T-helper 2 cell treated with Interferon-gamma antibody and Interleukin-4, amounts not matched to agents 5 μg/mL and 100 μg/mL, for 36 hours (primary cell): ENCODE measurements around the gene ANKS1B.
"Not testable (repeated sequence)": the region's sequence is repeated elsewhere in the genome, so short reads cannot be mapped to it uniquely, and the experiment has no call there.

Source experiments
- DNase-seq: peaks from one replicate; pipeline ENCODE4 v3.0.0; 2021; ENCODE audit warnings: low spot score
- H3K27ac Mint-ChIP-seq: one replicate; pipeline ENCODE4 v1.8.0; 2021; ENCODE audit warnings: mild to moderate bottlenecking, mixed read lengths
- H3K27me3 Mint-ChIP-seq: one replicate; pipeline ENCODE4 v1.8.0; 2021; ENCODE audit warnings: low read depth, mixed read lengths
- H3K36me3 Mint-ChIP-seq: one replicate; pipeline ENCODE4 v1.8.0; 2021; ENCODE audit warnings: low read depth, mixed read lengths
- H3K4me1 Mint-ChIP-seq: one replicate; pipeline ENCODE4 v1.8.0; 2021; ENCODE audit warnings: low read depth, mixed read lengths
- H3K4me3 Mint-ChIP-seq: one replicate; pipeline ENCODE4 v1.8.0; 2022; ENCODE audit warnings: mild to moderate bottlenecking, moderate library complexity, mixed read lengths
- H3K9me3 Mint-ChIP-seq: one replicate; pipeline ENCODE4 v1.8.0; 2021; ENCODE audit warnings: mixed read lengths

The ANKS1B gene

DNA sequence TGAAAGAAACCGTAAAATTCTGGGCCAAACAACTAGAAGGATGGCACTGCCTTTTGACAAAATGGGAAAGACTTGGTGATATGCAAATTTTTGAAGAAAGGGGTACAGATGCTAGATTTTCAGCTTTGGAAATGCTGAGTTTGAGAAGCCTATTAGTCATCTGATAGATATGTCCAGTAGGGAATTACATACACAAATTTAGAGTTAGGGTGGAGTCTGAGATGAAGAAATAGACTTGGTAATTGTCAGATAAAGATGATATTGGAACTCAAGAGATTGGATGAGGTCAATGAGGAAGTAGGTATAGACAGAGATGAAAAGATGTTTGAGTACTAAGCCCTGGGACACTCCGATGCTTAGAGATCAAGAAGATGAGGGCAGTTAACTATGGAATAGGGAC, 184.1 kb downstream of the ANKS1B start:
- Mint-ChIP-seq H3K36me3 (no peaks in the 10 kb centered on the region), H3K4me1 (no peaks in the 10 kb centered on the region), H3K9me3 (no peaks in the 10 kb centered on the region), H3K27me3 (no peaks in the 10 kb centered on the region), H3K4me3 (no peak overlapping the region), H3K27ac (no peak overlapping the region)
- DNase-seq, result no peak

DNA sequence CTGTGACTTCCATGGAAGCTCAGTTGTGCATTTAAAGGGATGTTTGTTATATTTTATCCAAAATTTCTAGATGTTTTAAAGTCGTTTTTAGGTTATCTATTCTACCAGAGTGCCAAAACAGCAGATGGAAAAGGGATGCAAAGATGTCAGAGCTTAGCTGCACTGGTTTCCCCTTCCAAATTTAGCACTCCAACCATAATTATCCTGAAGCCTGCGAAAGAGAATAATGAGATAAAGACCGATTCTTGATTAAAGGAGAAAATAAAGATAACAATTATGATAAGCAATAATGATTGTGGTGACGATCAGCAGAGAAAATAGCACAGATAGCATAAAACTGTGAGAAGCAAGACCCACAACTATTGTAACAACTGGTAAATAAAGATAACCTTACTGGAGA, 186.8 kb downstream of the ANKS1B start:
- H3K27me3 Mint-ChIP-seq, H3K4me1 Mint-ChIP-seq, DNase-seq, H3K27ac Mint-ChIP-seq, H3K36me3 Mint-ChIP-seq, H3K9me3 Mint-ChIP-seq, H3K4me3 Mint-ChIP-seq: not testable (repeated sequence)

DNA sequence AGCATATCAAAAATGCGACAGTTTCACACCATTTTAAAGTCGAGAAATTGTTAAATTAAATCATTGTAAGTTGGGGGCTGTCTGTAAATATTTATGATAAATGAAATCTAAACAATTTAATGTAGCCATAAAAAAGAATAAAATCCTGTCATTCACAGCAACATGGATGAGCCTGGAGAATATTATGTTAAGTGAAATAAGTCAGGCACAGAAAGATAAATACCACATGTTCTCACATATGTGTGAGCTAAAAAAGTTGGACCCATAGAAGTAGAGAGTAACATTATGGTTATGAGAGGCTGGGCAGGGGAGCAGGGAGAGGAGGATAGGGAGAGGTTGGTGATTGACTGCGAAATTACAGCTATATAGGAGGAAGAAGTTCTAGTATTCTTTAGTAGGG, 201.3 kb downstream of the ANKS1B start:
- Mint-ChIP-seq H3K4me1 (no peaks in the 10 kb centered on the region), H3K36me3 (no peaks in the 10 kb centered on the region), H3K27ac (no peak overlapping the region), H3K9me3 (no peaks in the 10 kb centered on the region), H3K4me3 (no peak overlapping the region), H3K27me3 (no peaks in the 10 kb centered on the region)
- no peak for DNase-seq

DNA sequence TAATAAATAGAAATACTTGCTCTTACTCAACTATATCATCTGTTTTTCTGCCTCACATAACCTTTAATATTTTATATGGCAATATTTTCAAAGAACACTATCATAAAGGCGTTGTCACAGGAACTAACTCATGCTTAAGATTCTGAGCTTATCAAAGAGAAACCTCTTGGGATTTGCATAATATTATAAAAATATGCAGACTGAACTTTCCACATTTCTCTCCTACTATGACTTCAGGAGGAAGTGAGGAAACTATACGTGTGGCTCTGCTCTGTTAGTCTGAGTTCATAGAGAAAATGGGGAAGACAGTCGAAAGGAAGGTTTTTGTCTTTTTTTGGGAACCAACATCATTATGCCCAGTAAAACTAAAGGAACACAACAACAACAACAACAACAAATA, 212.5 kb downstream of the ANKS1B start:
- no peaks in the 10 kb centered on the region for H3K36me3 Mint-ChIP-seq
- no peaks in the 10 kb centered on the region for H3K4me1 Mint-ChIP-seq
- no peak overlapping the region for H3K27ac Mint-ChIP-seq
- H3K4me3 Mint-ChIP-seq, result no peak overlapping the region
- no peaks in the 10 kb centered on the region for H3K9me3 Mint-ChIP-seq
- no peaks in the 10 kb centered on the region for H3K27me3 Mint-ChIP-seq
- DNase-seq, result no peak

GRCh38 chr12:99771659-99772058, 213.1 kb downstream of the ANKS1B start:
- Mint-ChIP-seq H3K9me3 (no peaks in the 10 kb centered on the region), H3K36me3 (no peaks in the 10 kb centered on the region), H3K4me1 (no peaks in the 10 kb centered on the region), H3K27ac (no peak overlapping the region), H3K4me3 (no peak overlapping the region), H3K27me3 (no peaks in the 10 kb centered on the region)
- no peak for DNase-seq

DNA sequence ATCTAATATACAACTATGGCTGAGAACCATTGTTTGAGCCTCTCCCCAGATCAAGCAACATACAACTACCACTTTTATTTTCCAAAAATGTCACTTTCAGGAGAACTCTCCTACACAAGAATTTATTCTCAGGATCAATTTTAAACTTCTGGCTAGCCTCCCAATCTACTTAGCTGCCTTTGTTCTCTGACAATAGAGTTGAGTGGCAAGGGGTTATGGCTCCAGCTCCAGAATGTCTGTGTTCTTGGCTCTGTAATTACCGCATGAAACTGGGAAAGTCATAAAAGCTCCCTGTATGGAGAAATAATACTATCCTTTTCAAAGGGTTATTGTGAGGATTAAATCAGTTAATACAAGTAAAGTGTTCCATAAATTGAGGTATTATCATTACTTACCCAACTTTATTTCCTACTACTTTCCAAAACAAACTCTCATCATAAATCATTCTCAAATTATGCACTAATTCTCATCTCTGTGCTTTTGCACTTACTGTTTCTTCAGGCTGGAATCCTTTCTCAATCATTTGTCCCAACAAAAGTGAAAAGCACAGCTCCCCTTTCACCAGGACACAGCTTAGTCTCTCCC, 215.2 kb downstream of the ANKS1B start:
- no peaks in the 10 kb centered on the region for H3K27me3 Mint-ChIP-seq
- no peak for DNase-seq
- no peaks in the 10 kb centered on the region for H3K9me3 Mint-ChIP-seq
- no peak overlapping the region for H3K4me3 Mint-ChIP-seq
- no peaks in the 10 kb centered on the region for H3K4me1 Mint-ChIP-seq
- H3K27ac Mint-ChIP-seq, result no peak overlapping the region
- H3K36me3 Mint-ChIP-seq, result no peaks in the 10 kb centered on the region

DNA sequence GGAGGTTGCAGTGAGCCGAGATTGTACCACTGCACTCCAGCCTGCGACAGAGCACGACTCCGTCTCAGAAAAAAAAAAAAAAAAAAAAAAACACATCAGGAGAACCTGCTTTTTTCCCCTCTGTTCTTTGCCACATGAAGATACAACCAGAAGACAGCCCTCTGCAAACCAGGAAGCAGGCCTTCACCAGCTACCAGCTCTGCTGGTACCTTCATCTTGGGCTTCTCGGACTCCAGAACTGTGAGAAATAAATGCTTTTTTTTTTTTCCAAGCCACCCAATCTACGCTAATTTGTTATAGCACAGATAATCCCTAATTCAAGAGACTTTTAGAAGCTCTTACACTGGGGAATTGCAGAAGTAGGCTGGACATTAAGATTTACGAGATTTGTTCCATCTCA, 216.0 kb downstream of the ANKS1B start:
- DNase-seq, result no peak
- no peak overlapping the region for H3K27ac Mint-ChIP-seq
- H3K9me3 Mint-ChIP-seq, result no peaks in the 10 kb centered on the region
- H3K4me1 Mint-ChIP-seq, result no peaks in the 10 kb centered on the region
- no peak overlapping the region for H3K4me3 Mint-ChIP-seq
- H3K36me3 Mint-ChIP-seq, result no peaks in the 10 kb centered on the region
- H3K27me3 Mint-ChIP-seq, result no peaks in the 10 kb centered on the region

- no peak overlapping the region for H3K27ac Mint-ChIP-seq
- no peaks in the 10 kb centered on the region for H3K9me3 Mint-ChIP-seq
- no peak for DNase-seq
- H3K27me3 Mint-ChIP-seq, result no peaks in the 10 kb centered on the region
- no peaks in the 10 kb centered on the region for H3K36me3 Mint-ChIP-seq
- H3K4me1 Mint-ChIP-seq, result no peaks in the 10 kb centered on the region
- H3K4me3 Mint-ChIP-seq, result no peak overlapping the region
These were observed 216.9 kb downstream of the ANKS1B start for GRCh38 chr12:99767809-99768208.

- no peak overlapping the region for H3K4me3 Mint-ChIP-seq
- H3K4me1 Mint-ChIP-seq, result no peaks in the 10 kb centered on the region
- H3K27me3 Mint-ChIP-seq, result no peaks in the 10 kb centered on the region
- H3K36me3 Mint-ChIP-seq, result no peaks in the 10 kb centered on the region
- H3K27ac Mint-ChIP-seq, result no peak overlapping the region
- no peaks in the 10 kb centered on the region for H3K9me3 Mint-ChIP-seq
- no peak for DNase-seq
These were observed 218.3 kb downstream of the ANKS1B start for GRCh38 chr12:99766408-99766807.

DNA sequence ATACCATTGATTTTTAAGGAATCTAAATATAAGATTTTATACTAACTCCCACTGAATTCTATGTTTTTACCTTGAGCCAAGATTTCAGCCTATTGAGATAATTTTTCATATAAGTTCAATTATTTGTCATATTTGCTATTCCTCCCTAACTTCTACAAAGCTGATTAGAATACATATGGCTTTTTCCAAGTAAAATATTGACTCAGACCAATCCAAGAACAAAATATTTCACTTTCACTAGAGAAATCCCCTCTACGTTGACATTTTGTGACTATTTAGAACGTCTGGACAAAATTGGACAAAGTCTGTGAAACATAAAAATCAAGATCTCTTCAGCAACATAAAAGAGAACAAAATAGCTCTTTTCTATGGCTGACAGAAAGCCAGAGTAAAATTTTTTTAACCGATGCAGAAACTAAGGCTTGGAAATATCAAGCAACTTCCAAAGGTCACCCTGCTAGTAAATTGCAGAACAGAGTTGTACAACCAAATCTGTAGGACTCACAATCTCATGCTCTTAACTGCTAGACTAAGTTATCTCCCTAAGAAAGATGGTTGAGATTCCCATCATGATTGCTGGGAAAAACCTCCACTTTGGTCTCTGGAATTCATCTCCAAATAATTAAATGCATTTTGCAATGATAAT, 219.1 kb downstream of the ANKS1B start:
- no peak overlapping the region for H3K4me3 Mint-ChIP-seq
- DNase-seq, result no peak
- no peak overlapping the region for H3K27ac Mint-ChIP-seq
- H3K9me3 Mint-ChIP-seq, result no peaks in the 10 kb centered on the region
- H3K4me1 Mint-ChIP-seq, result no peaks in the 10 kb centered on the region
- no peaks in the 10 kb centered on the region for H3K36me3 Mint-ChIP-seq
- H3K27me3 Mint-ChIP-seq, result no peaks in the 10 kb centered on the region

GRCh38 chr12:99759444-99759843, 225.3 kb downstream of the ANKS1B start:
- Mint-ChIP-seq H3K4me3 (no peak overlapping the region), H3K27me3 (no peaks in the 10 kb centered on the region), H3K4me1 (no peaks in the 10 kb centered on the region), H3K9me3 (peaks cover 7% of the 10 kb centered on the region), H3K27ac (no peak overlapping the region), H3K36me3 (no peaks in the 10 kb centered on the region)
- no peak for DNase-seq

DNA sequence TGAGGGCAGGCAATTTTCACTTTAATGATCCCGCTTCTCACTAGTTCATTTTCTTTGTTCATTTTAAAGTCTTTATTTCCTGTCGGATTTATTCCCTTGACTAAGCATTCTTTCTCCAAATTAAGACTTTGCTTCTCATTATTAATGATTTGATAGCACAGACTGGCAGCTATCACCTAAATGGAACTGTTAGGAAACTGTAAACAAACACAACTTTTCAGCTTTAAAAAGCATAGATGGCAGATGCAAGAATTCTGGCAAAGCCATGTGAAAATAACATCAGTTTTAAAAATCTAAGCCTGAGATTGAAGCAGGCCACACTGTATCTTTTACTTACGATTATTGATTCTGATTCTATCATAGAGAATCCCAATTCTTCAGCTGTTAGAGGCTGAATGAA, 225.7 kb downstream of the ANKS1B start:
- Mint-ChIP-seq H3K27ac (no peak overlapping the region), H3K4me3 (no peak overlapping the region), H3K9me3 (peaks cover 10% of the 10 kb centered on the region), H3K27me3 (no peaks in the 10 kb centered on the region), H3K4me1 (no peaks in the 10 kb centered on the region), H3K36me3 (no peaks in the 10 kb centered on the region)
- no peak for DNase-seq

DNA sequence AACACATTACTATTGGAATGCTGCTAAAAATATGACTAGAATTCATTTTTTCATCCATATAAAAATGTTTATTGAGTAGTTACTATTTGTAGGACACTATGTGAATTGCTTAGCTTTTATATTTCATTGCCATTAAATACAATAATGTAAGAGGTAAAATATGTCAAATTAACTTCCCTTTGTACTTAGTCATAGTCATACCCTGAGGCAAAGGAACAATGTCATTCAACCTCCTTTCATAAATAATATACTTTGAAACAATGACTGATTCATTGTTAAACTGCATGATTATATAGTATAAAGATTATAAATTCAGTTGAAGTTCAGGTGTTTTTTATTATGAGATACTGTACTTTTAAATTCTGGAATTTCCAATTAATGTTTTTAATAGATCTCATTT, 232.0 kb downstream of the ANKS1B start:
- H3K27me3 Mint-ChIP-seq, result no peaks in the 10 kb centered on the region
- H3K9me3 Mint-ChIP-seq, result peaks cover 12% of the 10 kb centered on the region
- no peaks in the 10 kb centered on the region for H3K4me1 Mint-ChIP-seq
- H3K36me3 Mint-ChIP-seq, result no peaks in the 10 kb centered on the region
- no peak overlapping the region for H3K27ac Mint-ChIP-seq
- DNase-seq, result no peak
- no peak overlapping the region for H3K4me3 Mint-ChIP-seq

DNA sequence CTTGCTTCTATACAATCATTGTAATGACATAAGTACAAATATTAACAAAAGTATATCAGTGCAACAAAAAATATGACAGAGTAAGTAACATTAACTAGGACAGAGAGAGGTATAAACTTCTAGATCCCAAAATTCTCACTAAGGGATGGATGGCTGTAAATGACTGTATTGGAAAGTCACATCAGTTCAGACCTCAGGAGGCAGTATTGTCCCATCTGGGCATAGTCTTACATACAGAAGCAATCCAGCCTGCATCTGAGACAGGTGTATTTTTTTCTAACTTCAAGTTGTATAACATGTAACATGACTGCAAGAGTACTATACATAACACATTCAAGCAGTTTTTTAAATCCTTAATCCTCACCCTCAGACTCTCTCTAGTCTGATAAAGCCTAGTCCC, 238.2 kb downstream of the ANKS1B start:
- Mint-ChIP-seq H3K36me3 (no peaks in the 10 kb centered on the region), H3K27me3 (no peaks in the 10 kb centered on the region), H3K9me3 (no peaks in the 10 kb centered on the region), H3K4me1 (no peaks in the 10 kb centered on the region), H3K27ac (no peak overlapping the region), H3K4me3 (no peak overlapping the region)
- no peak for DNase-seq

GRCh38 chr12:99745895-99746294, 238.8 kb downstream of the ANKS1B start:
- DNase-seq, result no peak

More at GRCh38 chr12:99745895-99746294, 238.8 kb downstream of the ANKS1B start:
- H3K4me3 Mint-ChIP-seq, result no peak overlapping the region
- H3K4me1 Mint-ChIP-seq, result no peaks in the 10 kb centered on the region
- H3K27ac Mint-ChIP-seq, result no peak overlapping the region
- H3K27me3 Mint-ChIP-seq, result no peaks in the 10 kb centered on the region
- H3K9me3 Mint-ChIP-seq, result no peaks in the 10 kb centered on the region
- H3K36me3 Mint-ChIP-seq, result no peaks in the 10 kb centered on the region
